Keratinocyte (primary cell): Measurements from ENCODE around the gene TIMM23B. TPM values are rescaled to one million over a fixed set of nuclear protein-coding genes. Genes with fewer than 3 reads are reported as not detected.
"Not testable (repeated sequence)": the region's sequence is repeated elsewhere in the genome, so short reads cannot be mapped to it uniquely, and the experiment has no call there.

Experiments used
- DNase-seq: peaks from one replicate; pipeline ENCODE4 v3.0.0-alpha.2; 2011; ENCODE audit warnings: low read depth, missing footprints, low spot score
- FAIRE-seq: peaks from 2 replicates; lab custom pipeline; 2011; peaks lifted over from hg19 to GRCh38; lab: Jason Lieb, UNC
- H2AFZ ChIP-seq: 2 replicates; pipeline ENCODE4 v1.6.0; 2012; ENCODE audit warnings: low read length, control low read depth, inconsistent platforms; ENCODE audit not compliant: control insufficient read depth
- H3K27ac ChIP-seq: 2 replicates; pipeline ENCODE4 v1.5.1; 2011; ENCODE audit warnings: low read length; ENCODE audit not compliant: control insufficient read depth, insufficient read depth
- H3K27me3 ChIP-seq: 3 replicates; pipeline ENCODE4 v1.6.0; 2011; ENCODE audit warnings: low read length; ENCODE audit not compliant: control insufficient read depth, insufficient read depth; ENCODE audit errors: extremely low read depth
- H3K36me3 ChIP-seq, 2 experiments: 2 replicates in 1 of 2; 3 replicates in 1 of 2; pipeline ENCODE4 v1.5.1; 2011; ENCODE audit warnings: low read length in 2 of 2, mild to moderate bottlenecking in 1 of 2; ENCODE audit not compliant: control insufficient read depth in 2 of 2, insufficient read depth in 2 of 2; ENCODE audit errors: extremely low read depth in 1 of 2
- H3K4me1 ChIP-seq: 3 replicates; pipeline ENCODE4 v1.5.1; 2011; ENCODE audit warnings: low read length; ENCODE audit not compliant: control insufficient read depth, insufficient read depth; ENCODE audit errors: extremely low read depth
- H3K4me2 ChIP-seq: 3 replicates; pipeline ENCODE4 v1.6.0; 2011; ENCODE audit warnings: low read depth, low read length; ENCODE audit not compliant: control insufficient read depth, insufficient read depth; ENCODE audit errors: extremely low read depth
- H3K4me3 ChIP-seq, 3 experiments: fragments of 200-600 bp in 1 of 3; sonication (generic) in 1 of 3; 2 replicates in 2 of 3; 3 replicates in 1 of 3; pipeline ENCODE4 v1.5.1; 2011 to 2016; ENCODE audit warnings: low read length in 3 of 3, mild to moderate bottlenecking in 3 of 3, control low read depth in 2 of 3, inconsistent platforms in 1 of 3, low read depth in 1 of 3, mixed read lengths in 1 of 3, mixed run types in 1 of 3, moderate library complexity in 1 of 3; ENCODE audit not compliant: control insufficient read depth in 2 of 3, insufficient read depth in 2 of 3; ENCODE audit errors: extremely low read depth in 1 of 3
- H3K79me2 ChIP-seq: 2 replicates; pipeline ENCODE4 v1.6.0; 2012; ENCODE audit warnings: low read length; ENCODE audit not compliant: control insufficient read depth, insufficient read depth
- H3K9ac ChIP-seq: 3 replicates; pipeline ENCODE4 v1.6.0; 2011; ENCODE audit warnings: low read length; ENCODE audit not compliant: control insufficient read depth, insufficient read depth; ENCODE audit errors: extremely low read depth
- H3K9me1 ChIP-seq: 3 replicates; pipeline ENCODE4 v1.6.0; 2011; ENCODE audit warnings: low read length; ENCODE audit not compliant: control insufficient read depth, insufficient read depth; ENCODE audit errors: extremely low read depth
- H3K9me3 ChIP-seq: 2 replicates; pipeline ENCODE4 v1.5.1; 2012; ENCODE audit warnings: low read depth, low read length; ENCODE audit not compliant: control insufficient read depth
- H4K20me1 ChIP-seq: 3 replicates; pipeline ENCODE4 v1.6.0; 2011; ENCODE audit warnings: low read length; ENCODE audit not compliant: control insufficient read depth, insufficient read depth; ENCODE audit errors: extremely low read depth
- dilution Hi-C: fragments of 300-500 bp; cut with MboI; formaldehyde crosslinking; loops from one replicate; pipeline ENCODE4 v1.7.0; 2020; ENCODE audit warnings: low sequenced_read_pairs; ENCODE audit not compliant: extremely low pct_ligation_motif_present
- polyA plus RNA-seq, 5 experiments: library from polyadenylated mRNA; depleted of rRNA in 3 of 5; stranded (reverse) in 3 of 5; stranded (forward) in 1 of 5; unstranded in 1 of 5; fragments of >200 nt; gene quantifications; 1 replicate in 1 of 5; 2 replicates in 3 of 5; 3 replicates in 1 of 5; pipeline versions ENCODE4 v1.2.1 to v1.2.3, GENCODE V29; 2011 to 2012; ENCODE audit warnings: missing spikeins in 2 of 5, low read depth in 1 of 5, low replicate concordance in 1 of 5

TIMM23B gene
- polyA plus RNA-seq, 1 donor (not counting 4 experiments of a cell fraction or from before 2014, with no cell fraction given): 18.4 TPM

DNA sequence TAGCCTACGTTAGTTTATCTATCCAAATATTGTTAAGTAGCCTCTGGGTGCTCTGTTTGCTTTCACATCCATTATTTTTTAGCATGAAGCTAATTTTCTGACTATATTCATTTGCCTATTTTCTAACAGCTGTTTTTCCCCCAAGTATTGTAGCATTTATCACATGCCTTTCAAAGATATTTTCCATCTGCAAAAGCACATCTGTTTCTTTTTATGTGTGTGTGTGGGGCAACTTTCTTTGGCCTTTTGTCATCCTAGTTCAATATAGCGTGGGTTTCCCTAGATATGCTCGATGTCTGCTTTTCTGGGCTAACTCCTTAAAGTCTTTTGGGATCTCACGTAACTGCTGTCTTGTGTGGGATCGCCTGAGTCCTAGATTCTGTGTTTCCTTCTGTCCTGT lies 53.5 kb downstream of the TIMM23B start:
- H3K27ac ChIP-seq, H4K20me1 ChIP-seq, H3K9ac ChIP-seq, dilution Hi-C loops, H3K36me3 ChIP-seq, H3K79me2 ChIP-seq, DNase-seq, H3K27me3 ChIP-seq, H3K4me2 ChIP-seq, H3K9me3 ChIP-seq, H3K4me3 ChIP-seq, H3K9me1 ChIP-seq, H2AFZ ChIP-seq, FAIRE-seq, H3K4me1 ChIP-seq: not testable (repeated sequence)

DNA sequence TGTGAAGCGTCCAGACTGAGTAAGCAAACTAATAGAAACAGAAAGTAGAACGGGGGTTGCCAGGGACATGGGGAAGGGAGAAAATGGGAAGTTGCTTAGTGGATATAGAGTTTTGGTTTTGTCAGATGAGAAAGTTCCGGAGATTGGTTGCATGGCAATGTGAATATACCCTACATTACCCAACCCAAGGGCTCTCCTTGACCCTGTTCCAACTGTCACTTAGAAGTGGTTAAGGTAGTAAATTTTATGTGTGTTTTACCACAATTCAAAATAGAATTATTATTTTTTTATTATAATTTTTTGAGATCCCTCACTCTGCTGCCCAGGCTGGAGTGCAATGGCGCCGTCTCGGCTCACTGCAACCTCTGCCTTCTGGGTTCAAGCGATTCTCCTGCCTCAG lies 72.2 kb downstream of the TIMM23B start:
- FAIRE-seq, H3K9ac ChIP-seq, H4K20me1 ChIP-seq, H3K4me3 ChIP-seq, H3K4me2 ChIP-seq, H2AFZ ChIP-seq, H3K27me3 ChIP-seq, dilution Hi-C loops, H3K9me3 ChIP-seq, H3K27ac ChIP-seq, DNase-seq, H3K4me1 ChIP-seq, H3K79me2 ChIP-seq, H3K36me3 ChIP-seq, H3K9me1 ChIP-seq: not testable (repeated sequence)

DNA sequence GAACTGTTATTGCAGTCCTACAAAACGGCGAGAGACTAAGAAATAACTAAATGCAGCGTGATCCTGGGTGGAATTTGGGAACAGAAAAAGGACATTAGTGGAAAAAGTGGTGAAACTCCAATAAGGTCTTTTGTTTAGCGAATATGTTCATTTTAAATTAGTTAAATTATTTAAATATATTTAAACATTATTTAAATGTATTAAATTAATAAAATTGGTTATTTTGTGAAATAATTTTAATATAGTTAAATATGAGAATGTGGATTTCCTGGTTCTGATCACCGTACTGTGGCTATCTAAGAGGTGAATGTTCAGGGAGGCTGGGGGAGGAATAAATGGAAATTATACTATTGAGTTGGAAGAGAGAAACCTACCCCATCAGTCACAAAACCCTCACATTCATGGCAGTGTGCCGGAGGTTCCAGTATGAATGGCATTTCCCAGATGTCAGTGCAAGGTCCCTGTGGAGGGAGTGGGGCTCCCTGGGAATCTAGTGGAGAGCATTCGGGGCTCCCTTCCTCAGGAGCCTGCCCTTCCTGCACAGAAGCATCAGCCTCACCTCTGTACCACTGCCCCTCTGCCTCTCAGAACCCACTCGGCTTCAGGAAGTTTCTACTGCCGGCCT lies 73.9 kb downstream of the TIMM23B start:
- H4K20me1 ChIP-seq, H3K4me1 ChIP-seq, H3K9me3 ChIP-seq, DNase-seq, H3K9me1 ChIP-seq, H3K4me2 ChIP-seq, FAIRE-seq, H3K9ac ChIP-seq, H3K27me3 ChIP-seq, H3K27ac ChIP-seq, dilution Hi-C loops, H3K79me2 ChIP-seq, H3K36me3 ChIP-seq, H3K4me3 ChIP-seq, H2AFZ ChIP-seq: not testable (repeated sequence)

DNA sequence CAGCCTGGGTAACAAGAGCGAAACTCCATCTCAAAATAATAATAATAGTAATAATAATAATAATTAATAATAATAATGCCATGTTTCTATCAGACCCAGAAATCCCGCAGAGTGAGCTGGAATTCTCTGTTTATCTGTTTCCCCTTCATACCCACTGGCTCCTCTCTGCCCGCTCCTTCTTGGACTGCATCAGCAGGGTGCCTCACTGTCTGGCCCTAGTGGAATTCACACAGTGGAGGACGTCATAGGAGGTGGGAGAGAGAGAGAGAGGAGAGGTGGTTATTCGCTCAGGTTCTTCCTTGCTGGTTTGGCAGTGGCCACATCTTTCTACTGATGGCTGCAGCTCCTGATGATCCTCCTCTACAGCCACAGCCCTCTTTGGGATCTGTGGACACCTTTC lies 75.1 kb downstream of the TIMM23B start:
- dilution Hi-C loops, H3K79me2 ChIP-seq, DNase-seq, H3K4me1 ChIP-seq, H3K9ac ChIP-seq, H3K27me3 ChIP-seq, H3K36me3 ChIP-seq, H3K4me3 ChIP-seq, H2AFZ ChIP-seq, H3K9me3 ChIP-seq, H3K4me2 ChIP-seq, H3K9me1 ChIP-seq, H4K20me1 ChIP-seq, FAIRE-seq, H3K27ac ChIP-seq: not testable (repeated sequence)

DNA sequence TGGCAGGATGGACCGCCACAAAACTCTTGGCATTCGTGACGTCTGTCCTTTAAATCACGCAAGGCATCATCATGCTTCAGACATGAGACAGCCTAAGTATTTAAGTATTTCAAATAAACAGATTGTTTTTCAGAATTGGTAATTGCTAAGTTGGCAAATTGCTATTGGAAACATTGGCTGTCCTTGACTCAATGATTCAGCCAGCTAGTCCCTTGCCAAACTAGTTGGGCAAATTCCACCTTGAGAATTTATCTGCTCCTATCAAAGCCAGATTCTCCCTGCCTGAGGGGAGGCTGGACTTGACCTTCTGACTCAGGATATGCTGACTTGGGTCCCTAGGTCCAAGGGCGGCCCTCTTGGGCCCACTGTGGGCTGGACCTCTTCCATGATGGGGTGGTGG lies 75.8 kb downstream of the TIMM23B start:
- H3K36me3 ChIP-seq, H2AFZ ChIP-seq, H3K4me3 ChIP-seq, DNase-seq, H3K79me2 ChIP-seq, H3K4me2 ChIP-seq, H3K9me1 ChIP-seq, H3K27ac ChIP-seq, FAIRE-seq, H3K27me3 ChIP-seq, dilution Hi-C loops, H4K20me1 ChIP-seq, H3K4me1 ChIP-seq, H3K9ac ChIP-seq, H3K9me3 ChIP-seq: not testable (repeated sequence)
